Esophagus muscularis mucosa (tissue), 4 donors: ENCODE results near the gene MYO1B. TPM values are rescaled to one million over a fixed set of nuclear protein-coding genes. Genes with fewer than 3 reads are reported as not detected.

ENCODE experiments used
- DNase-seq: peaks from one replicate; pipeline ENCODE4 v3.0.0-alpha.2; 2017; ENCODE audit errors: extremely low spot score
- H3K27ac ChIP-seq, 4 donors: fragments of 200-600 bp; sonication (generic); replicated peaks in 1 of 4; 1 replicate in 3 of 4; 2 replicates in 1 of 4; pipeline ENCODE4 v1.5.1; 2016 to 2019; ENCODE audit warnings: mild to moderate bottlenecking in 1 of 4
- H3K27me3 ChIP-seq, 4 donors: fragments of 200-600 bp; sonication (generic); one replicate each; pipeline versions ENCODE4 v1.5.1 to v1.6.0; 2016 to 2019
- H3K36me3 ChIP-seq, 4 donors: fragments of 200-600 bp; sonication (generic); one replicate each; pipeline ENCODE4 v1.5.1; 2016 to 2019
- H3K4me1 ChIP-seq, 4 donors: fragments of 200-600 bp; sonication (generic); one replicate each; pipeline ENCODE4 v1.5.1; 2016 to 2019
- H3K4me3 ChIP-seq, 4 donors: fragments of 200-600 bp; sonication (generic); 1 replicate in 2 of 4; 2 replicates in 2 of 4; pipeline ENCODE4 v1.5.1; 2016 to 2019; ENCODE audit warnings: mild to moderate bottlenecking in 4 of 4, moderate library complexity in 1 of 4
- H3K9me3 ChIP-seq, 4 donors: fragments of 200-600 bp; sonication (generic); 1 replicate in 3 of 4; 2 replicates in 1 of 4; pipeline ENCODE4 v1.5.1; 2016 to 2019
- EP300 ChIP-seq: sonication (generic); formaldehyde crosslinking; IDR thresholded peaks from one replicate; pipeline ENCODE4 v1.6.1; 2017; ENCODE audit warnings: antibody characterized with exemption
- POLR2A ChIP-seq: fragments of 450-650 bp; IDR thresholded peaks from one replicate; pipeline ENCODE4 v1.6.1; 2017; ENCODE audit warnings: antibody characterized with exemption, moderate library complexity, mild to moderate bottlenecking, low read depth
- POLR2AphosphoS5 ChIP-seq, 2 donors: sonication (generic); formaldehyde crosslinking; IDR thresholded peaks; one replicate each; pipeline ENCODE4 v1.6.1; 2017; ENCODE audit warnings: antibody characterized with exemption in 2 of 2
- WGBS: methylation state at CpG from one replicate; pipeline ENCODE4 v1.1.5; 2018; 5-methylcytosine and 5-hydroxymethylcytosine counted together
- intact Hi-C: fragments of 100-400 bp; cut with DNase I; formaldehyde crosslinking; loops from one replicate; pipeline ENCODE4 v1.15.1; 2023
- total RNA-seq, 4 donors: library from RNA; depleted of rRNA; stranded (reverse); fragments of >200 nt; gene quantifications; one replicate each; pipeline versions ENCODE4 v1.1.0 to v1.2.1, GENCODE V29; 2016
- TF ChIP-seq, protein P1 (sequence below), 3 experiments: fragments of 200-600 bp in 2 of 3; fragments of 450-650 bp in 1 of 3; sonication (generic) in 2 of 3; IDR thresholded peaks; one replicate each; pipeline ENCODE4 v1.5.1; 2017 to 2019; ENCODE audit warnings: antibody characterized with exemption in 3 of 3, mild to moderate bottlenecking in 2 of 3, moderate library complexity in 1 of 3

The MYO1B gene
- total RNA-seq, 4 donors from 2014 or later = 14.8 to 17.3 (median 15.9) TPM

GRCh38 chr2:191221666-191222065 lies 23.5 kb upstream of the MYO1B start:
- intact Hi-C loops = loop anchor here (5.0 kb wide), 1 partner anchor 281 kb away; no protein-coding TSS in a partner anchor
- H3K27me3 ChIP-seq = no peaks in the 10 kb centered on the region
- H3K9me3 ChIP-seq = no peaks in the 10 kb centered on the region
- H3K4me3 ChIP-seq = no peak overlapping the region
- peaks cover 0 to 12% (median 7%) of the 10 kb centered on the region in 4 donors for H3K4me1 ChIP-seq
- no peaks in the 10 kb centered on the region for H3K36me3 ChIP-seq
- no peak for TF ChIP-seq EP300
- TF ChIP-seq POLR2A = no peak
- TF ChIP-seq, protein P1, sequence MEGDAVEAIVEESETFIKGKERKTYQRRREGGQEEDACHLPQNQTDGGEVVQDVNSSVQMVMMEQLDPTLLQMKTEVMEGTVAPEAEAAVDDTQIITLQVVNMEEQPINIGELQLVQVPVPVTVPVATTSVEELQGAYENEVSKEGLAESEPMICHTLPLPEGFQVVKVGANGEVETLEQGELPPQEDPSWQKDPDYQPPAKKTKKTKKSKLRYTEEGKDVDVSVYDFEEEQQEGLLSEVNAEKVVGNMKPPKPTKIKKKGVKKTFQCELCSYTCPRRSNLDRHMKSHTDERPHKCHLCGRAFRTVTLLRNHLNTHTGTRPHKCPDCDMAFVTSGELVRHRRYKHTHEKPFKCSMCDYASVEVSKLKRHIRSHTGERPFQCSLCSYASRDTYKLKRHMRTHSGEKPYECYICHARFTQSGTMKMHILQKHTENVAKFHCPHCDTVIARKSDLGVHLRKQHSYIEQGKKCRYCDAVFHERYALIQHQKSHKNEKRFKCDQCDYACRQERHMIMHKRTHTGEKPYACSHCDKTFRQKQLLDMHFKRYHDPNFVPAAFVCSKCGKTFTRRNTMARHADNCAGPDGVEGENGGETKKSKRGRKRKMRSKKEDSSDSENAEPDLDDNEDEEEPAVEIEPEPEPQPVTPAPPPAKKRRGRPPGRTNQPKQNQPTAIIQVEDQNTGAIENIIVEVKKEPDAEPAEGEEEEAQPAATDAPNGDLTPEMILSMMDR (IDR thresholded peaks at IDR 0.05) = no peak
- no peak for TF ChIP-seq POLR2AphosphoS5 (IDR thresholded peaks at IDR 0.05)
- no peak for DNase-seq
- 84% methylated on average over 5 of the region's 5 CpGs for WGBS
- H3K27ac ChIP-seq = no peak overlapping the region

DNA sequence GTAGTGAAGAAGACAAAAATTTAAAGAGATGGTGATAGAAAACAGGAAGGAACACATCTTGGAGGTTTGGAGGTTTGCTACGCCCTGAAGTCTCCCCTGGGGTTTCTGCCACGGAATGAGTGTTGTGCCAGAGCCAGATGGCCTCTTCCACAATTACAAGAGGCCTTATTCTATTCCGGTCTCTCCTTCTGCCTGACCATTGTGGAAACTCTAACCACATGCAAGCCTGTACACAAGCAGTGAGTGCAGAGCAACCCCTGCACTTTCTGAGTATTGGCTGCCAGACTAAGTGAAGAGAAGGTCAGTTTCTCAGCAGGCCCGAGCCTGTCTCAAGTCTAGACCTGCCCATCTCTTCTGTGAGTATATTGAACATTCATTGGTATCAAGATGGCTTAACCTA lies 22.7 kb upstream of the MYO1B start:
- Histone ChIP-seq H3K27me3 (no peaks in the 10 kb centered on the region), H3K27ac (no peak overlapping the region), H3K9me3 (no peaks in the 10 kb centered on the region), H3K4me3 (no peak overlapping the region), H3K36me3 (no peaks in the 10 kb centered on the region), H3K4me1 (peaks cover 0 to 12% (median 7%) of the 10 kb centered on the region in 4 donors)
- intact Hi-C loops = loop anchor here (5.0 kb wide), 1 partner anchor 280 kb away; no protein-coding TSS in a partner anchor
- WGBS = 63% methylated on average over 4 of the region's 4 CpGs
- TF ChIP-seq, protein P1 (IDR thresholded peaks at IDR 0.05) = no peak
- TF ChIP-seq POLR2A = no peak
- TF ChIP-seq POLR2AphosphoS5 (IDR thresholded peaks at IDR 0.05) = no peak
- TF ChIP-seq EP300 = no peak
- DNase-seq = no peak

GRCh38 chr2:191222952-191223351 lies 22.3 kb upstream of the MYO1B start:
- H3K4me1 ChIP-seq = peaks cover 0 to 8% (median 5%) of the 10 kb centered on the region in 4 donors
- no peaks in the 10 kb centered on the region for H3K9me3 ChIP-seq
- DNase-seq = no peak
- no peak for TF ChIP-seq EP300
- H3K4me3 ChIP-seq = no peak overlapping the region
- H3K27me3 ChIP-seq = no peaks in the 10 kb centered on the region
- 91% methylated on average over 3 of the region's 3 CpGs for WGBS
- no peak overlapping the region for H3K27ac ChIP-seq
- intact Hi-C loops = loop anchor here (5.0 kb wide), 1 partner anchor 279 kb away; no protein-coding TSS in a partner anchor
- H3K36me3 ChIP-seq = no peaks in the 10 kb centered on the region

- no peak for TF ChIP-seq POLR2A
- no peaks in the 10 kb centered on the region for H3K4me1 ChIP-seq
- WGBS = no CpG with 5 or more reads among the region's 1 CpG
- no peak overlapping the region for H3K27ac ChIP-seq
- H3K9me3 ChIP-seq = no peaks in the 10 kb centered on the region
- DNase-seq = no peak
- no peak overlapping the region for H3K4me3 ChIP-seq
- intact Hi-C loops = no loop called here
- H3K27me3 ChIP-seq = no peaks in the 10 kb centered on the region
- no peaks in the 10 kb centered on the region for H3K36me3 ChIP-seq
Observed at GRCh38 chr2:191225126-191225525, 20.1 kb upstream of the MYO1B start.

- no peak for DNase-seq
- Histone ChIP-seq H3K36me3 (no peaks in the 10 kb centered on the region), H3K27ac (no peak overlapping the region), H3K4me1 (no peaks in the 10 kb centered on the region), H3K27me3 (no peaks in the 10 kb centered on the region), H3K9me3 (no peaks in the 10 kb centered on the region), H3K4me3 (no peak overlapping the region)
- WGBS = 83% methylated on average over 1 of the region's 1 CpG
- intact Hi-C loops = no loop called here
- TF ChIP-seq POLR2AphosphoS5 (IDR thresholded peaks at IDR 0.05) (no peak), POLR2A (no peak), EP300 (no peak)
- TF ChIP-seq, protein P1 (IDR thresholded peaks at IDR 0.05) = no peak
Observed at GRCh38 chr2:191225690-191226089, 19.5 kb upstream of the MYO1B start.

DNA sequence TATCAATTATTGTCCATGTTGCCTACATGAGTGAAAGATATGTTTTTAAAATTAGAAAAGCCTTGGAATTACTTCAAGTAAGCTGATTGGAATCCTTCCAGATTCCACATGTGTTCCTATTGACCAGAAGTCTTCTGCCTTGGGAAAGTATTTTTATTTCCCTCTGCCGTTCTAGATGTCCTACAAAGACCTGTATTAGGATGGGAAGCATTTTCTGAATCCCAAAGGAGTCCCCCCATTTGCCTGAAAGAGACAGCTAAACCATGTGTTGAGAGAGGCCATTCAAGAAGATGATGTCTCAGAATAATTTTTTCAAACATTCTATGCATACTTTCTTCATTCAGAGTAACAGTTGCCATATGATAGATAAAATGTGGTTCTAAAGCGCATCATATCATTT lies 19.0 kb upstream of the MYO1B start:
- H3K27ac ChIP-seq = no peak overlapping the region
- intact Hi-C loops = no loop called here
- H3K4me3 ChIP-seq = no peak overlapping the region
- TF ChIP-seq EP300 (no peak), POLR2A (no peak), POLR2AphosphoS5 (IDR thresholded peaks at IDR 0.05) (no peak)
- TF ChIP-seq, protein P1 (IDR thresholded peaks at IDR 0.05) = no peak
- H3K36me3 ChIP-seq = no peaks in the 10 kb centered on the region
- H3K9me3 ChIP-seq = no peaks in the 10 kb centered on the region
- H3K27me3 ChIP-seq = no peaks in the 10 kb centered on the region
- H3K4me1 ChIP-seq = peaks cover 0 to 2% (median 0%) of the 10 kb centered on the region in 4 donors
- DNase-seq = no peak
- WGBS = 75% methylated on average over 2 of the region's 2 CpGs
